ENCODE measurements around the gene TTYH2.

DNA sequence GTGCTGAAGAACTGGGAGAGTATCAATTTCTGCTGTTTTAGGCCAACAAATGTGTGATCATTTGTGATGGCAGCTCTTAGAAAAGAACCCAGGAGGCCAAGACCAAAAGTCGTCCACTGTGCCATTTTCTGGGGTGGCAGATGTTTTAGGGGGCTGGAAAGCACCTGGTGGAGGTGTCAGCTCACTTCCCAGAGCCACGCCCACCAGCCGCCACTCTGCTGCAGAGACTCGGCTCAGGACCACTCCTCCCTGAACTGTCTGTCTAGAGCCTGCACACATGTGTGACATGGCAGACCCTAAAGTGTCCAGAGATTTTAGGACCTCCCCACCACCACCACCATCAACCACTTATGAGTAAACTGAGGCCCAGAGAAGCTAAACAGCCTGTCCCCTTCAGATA lies 33.8 kb upstream of the TTYH2 start:
- TF ChIP-seq POLR2AphosphoS5 (IDR thresholded peaks at IDR 0.05; ENCODE audit: low read depth, low read length) (no peak), POLR2A (IDR thresholded peaks at IDR 0.05; ENCODE audit: low read depth, low read length) (no peak), TAF1 (IDR thresholded peaks at IDR 0.05; ENCODE audit: low read depth, low read length) (no peak)

Measured in GM12891 (cell line).